B cell (primary cell): ENCODE measurements around the gene CCDC136. TPM values are rescaled to one million over a fixed set of nuclear protein-coding genes. Genes with fewer than 3 reads are reported as not detected.

Experiments used
- ATAC-seq: fragments of 200-7000 bp; cut with Tn5 transposase; one replicate; pipeline ENCODE4 v1.10.0; 2021; ENCODE audit warnings: low read depth, mild to moderate bottlenecking, moderate number of reproducible peaks, moderate library complexity
- CTCF ChIA-PET: fragments of 350-600 bp; sonication (Branson Sonifier 250); formaldehyde crosslinking; loops from one replicate; lab custom pipeline; 2021; ENCODE audit warnings: antibody characterized with exemption, inconsistent platforms; lab: Charles Lee
- POLR2A ChIA-PET: fragments of 350-600 bp; sonication (Branson Sonifier 250); formaldehyde crosslinking; loops from one replicate; lab custom pipeline; 2021; ENCODE audit warnings: antibody characterized with exemption; lab: Charles Lee
- DNase-seq: peaks from one replicate; pipeline ENCODE4 v3.0.0; 2013
- H2AFZ ChIP-seq: 2 replicates; pipeline ENCODE4 v1.6.1; 2012; ENCODE audit warnings: mild to moderate bottlenecking, low read depth, low read length; ENCODE audit not compliant: insufficient read depth, poor library complexity, severe bottlenecking
- H3K27ac ChIP-seq, 2 donors: 1 replicate in 1 of 2; 2 replicates in 1 of 2; pipeline ENCODE4 v1.5.1; 2012 to 2013; ENCODE audit warnings: low read length in 2 of 2, mild to moderate bottlenecking in 2 of 2, moderate library complexity in 1 of 2
- H3K27me3 ChIP-seq, 4 experiments: fragments of 200-600 bp in 1 of 4; sonication (generic) in 1 of 4; replicated peaks in 1 of 4; 1 replicate in 2 of 4; 2 replicates in 2 of 4; pipeline versions ENCODE4 v1.6.1 to v1.7.0; 2013 to 2016; ENCODE audit warnings: low read length in 3 of 4, mild to moderate bottlenecking in 2 of 4, mixed read lengths in 1 of 4, moderate library complexity in 1 of 4; ENCODE audit not compliant: insufficient read depth in 4 of 4, control insufficient read depth in 3 of 4; ENCODE audit errors: control extremely low read depth in 1 of 4
- H3K36me3 ChIP-seq, 2 experiments: replicated peaks in 1 of 2; 1 replicate in 1 of 2; 2 replicates in 1 of 2; pipeline versions ENCODE4 v1.6.1 to v1.7.1; 2013; ENCODE audit warnings: low read length in 1 of 2; ENCODE audit not compliant: insufficient read depth in 2 of 2, control insufficient read depth in 1 of 2; ENCODE audit errors: control extremely low read depth in 1 of 2, extremely low read depth in 1 of 2
- H3K4me1 ChIP-seq, 2 donors: fragments of 200-600 bp in 1 of 2; sonication (generic) in 1 of 2; 1 replicate in 1 of 2; 2 replicates in 1 of 2; pipeline versions ENCODE4 v1.5.1 to v1.6.1; 2013 to 2017; ENCODE audit warnings: low read length in 2 of 2; ENCODE audit not compliant: control insufficient read depth in 2 of 2, insufficient read depth in 2 of 2
- H3K4me2 ChIP-seq: replicated peaks from 2 replicates; pipeline ENCODE3; 2012; ENCODE audit warnings: mild to moderate bottlenecking, low read depth, low read length; ENCODE audit not compliant: poor library complexity, severe bottlenecking
- H3K4me3 ChIP-seq, 5 experiments: fragments of 200-600 bp in 1 of 5; sonication (generic) in 1 of 5; 1 replicate in 3 of 5; 2 replicates in 2 of 5; pipeline versions ENCODE4 v1.5.1 to v1.7.0; 2011 to 2016; ENCODE audit warnings: low read length in 4 of 5, mild to moderate bottlenecking in 4 of 5, low read depth in 2 of 5, control low read depth in 1 of 5, moderate library complexity in 1 of 5; ENCODE audit not compliant: insufficient read depth in 1 of 5; ENCODE audit errors: control extremely low read depth in 1 of 5, extremely low read depth in 1 of 5
- H3K79me2 ChIP-seq: fragments of 200-600 bp; sonication (generic); one replicate; pipeline ENCODE4 v1.6.0; 2016; ENCODE audit warnings: low read length; ENCODE audit not compliant: control insufficient read depth, insufficient read depth
- H3K9ac ChIP-seq: fragments of 200-600 bp; sonication (generic); 2 replicates; pipeline ENCODE4 v1.6.1; 2017; ENCODE audit warnings: mild to moderate bottlenecking, low read length, moderate library complexity
- H3K9me3 ChIP-seq, 3 donors: one replicate each; pipeline versions ENCODE4 v1.6.1 to v1.7.1; 2013; ENCODE audit warnings: low read length in 2 of 3; ENCODE audit not compliant: control insufficient read depth in 2 of 3, insufficient read depth in 1 of 3; ENCODE audit errors: control extremely low read depth in 1 of 3
- H4K20me1 ChIP-seq: 2 replicates; pipeline ENCODE4 v1.6.0; 2012; ENCODE audit warnings: mild to moderate bottlenecking, low read length; ENCODE audit not compliant: insufficient read depth, control insufficient read depth, poor library complexity, severe bottlenecking
- H3K27ac Mint-ChIP-seq: one replicate; pipeline ENCODE4 v1.8.0; 2021; ENCODE audit warnings: mixed read lengths
- H3K27me3 Mint-ChIP-seq: one replicate; pipeline ENCODE4 v1.8.0; 2021; ENCODE audit warnings: mixed read lengths
- H3K4me1 Mint-ChIP-seq: one replicate; pipeline ENCODE4 v1.8.0; 2021; ENCODE audit warnings: mixed read lengths
- H3K4me3 Mint-ChIP-seq: one replicate; pipeline ENCODE4 v1.8.0; 2021; ENCODE audit warnings: mixed read lengths
- H3K9me3 Mint-ChIP-seq: one replicate; pipeline ENCODE4 v1.8.0; 2022; ENCODE audit warnings: mixed read lengths; ENCODE audit not compliant: insufficient read depth
- EZH2 ChIP-seq: IDR thresholded peaks from 2 replicates; pipeline ENCODE4 v1.6.1; 2012; ENCODE audit warnings: borderline replicate concordance, low read depth, mild to moderate bottlenecking, moderate library complexity, low read length; ENCODE audit not compliant: insufficient read depth, poor library complexity, severe bottlenecking
- WGBS: methylation state at CpG from one replicate; pipeline ENCODE4 v1.1.5; 2013; ENCODE audit warnings: missing lambda C conversion rate; ENCODE audit not compliant: insufficient coverage; 5-methylcytosine and 5-hydroxymethylcytosine counted together
- intact Hi-C: fragments of 100-400 bp; cut with micrococcal nuclease; formaldehyde crosslinking; loops from one replicate; pipeline ENCODE4 v1.10.0; 2022
- polyA plus RNA-seq: library from polyadenylated mRNA; depleted of rRNA; stranded (reverse); fragments of >200 nt; gene quantifications from 2 replicates; pipeline ENCODE4 v1.2.3, GENCODE V29; 2012
- total RNA-seq, 2 donors: library from RNA; stranded (reverse); fragments of 120-200 nt in 1 of 2; gene quantifications; 1 replicate in 1 of 2; 2 replicates in 1 of 2; pipeline versions ENCODE4 v1.2.3 to v1.2.4, GENCODE V29; 2013 to 2022
- TF ChIP-seq, protein P1 (sequence below): fragments of 200-600 bp; IDR thresholded peaks from one replicate; pipeline ENCODE4 v1.8.0; 2022; ENCODE audit warnings: antibody characterized with exemption, mild to moderate bottlenecking

Gene CCDC136
- total and polyA plus RNA-seq, 2 donors (not counting 1 experiment from before 2014, with no cell fraction given), result 2.2 to 13.9 TPM

DNA sequence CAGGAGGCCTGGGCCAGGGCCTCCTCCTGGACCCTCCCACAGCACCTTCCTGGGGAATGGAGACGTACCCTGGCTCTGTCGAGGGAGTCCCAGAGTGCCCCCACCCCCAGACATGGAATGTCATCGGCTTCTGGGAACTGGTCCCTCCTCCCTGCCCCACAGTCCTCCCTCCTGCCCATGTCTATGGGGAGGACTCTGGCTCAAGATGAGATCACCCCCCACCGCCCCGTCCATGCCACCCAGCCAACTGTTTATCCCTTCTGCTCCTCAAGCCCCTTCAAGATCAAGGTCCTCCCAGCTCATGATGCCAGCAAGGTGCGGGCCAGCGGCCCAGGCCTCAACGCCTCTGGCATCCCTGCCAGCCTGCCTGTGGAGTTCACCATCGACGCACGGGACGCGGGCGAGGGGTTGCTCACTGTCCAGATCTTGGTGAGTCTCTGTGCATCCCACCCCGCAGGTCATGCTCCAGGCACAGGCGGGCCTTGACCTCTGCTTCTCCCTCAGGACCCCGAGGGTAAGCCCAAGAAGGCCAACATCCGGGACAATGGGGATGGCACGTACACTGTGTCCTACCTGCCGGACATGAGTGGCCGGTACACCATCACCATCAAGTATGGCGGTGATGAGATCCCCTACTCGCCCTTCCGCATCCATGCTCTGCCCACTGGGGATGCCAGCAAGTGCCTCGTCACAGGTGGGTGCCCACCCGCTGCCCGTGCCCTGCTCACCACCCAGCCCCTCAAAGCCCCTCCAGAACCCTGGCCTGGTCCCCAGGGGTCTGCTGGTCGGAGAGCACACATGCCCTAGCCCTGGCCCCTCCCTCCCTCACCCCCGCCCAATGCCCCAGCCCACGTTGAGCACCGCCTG, 56.8 kb downstream of the CCDC136 start:
- CTCF ChIA-PET, result no interaction called here
- Mint-ChIP-seq H3K4me3 (no peak overlapping the region), H3K27me3 (no peaks in the 10 kb centered on the region), H3K4me1 (no peaks in the 10 kb centered on the region), H3K9me3 (no peaks in the 10 kb centered on the region), H3K27ac (no peak overlapping the region)
- no peak for TF ChIP-seq EZH2
- Histone ChIP-seq H3K4me3 (no peak overlapping the region), H3K27ac (no peak overlapping the region), H3K9me3 (no peaks in the 10 kb centered on the region), H3K4me2 (no peak overlapping the region), H3K9ac (no peak overlapping the region), H3K27me3 (no peaks in the 10 kb centered on the region), H3K4me1 (no peaks in the 10 kb centered on the region), H2AFZ (no peak overlapping the region), H4K20me1 (no peaks in the 10 kb centered on the region), H3K36me3 (no peaks in the 10 kb centered on the region), H3K79me2 (no peaks in the 10 kb centered on the region)
- ATAC-seq (no peak), DNase-seq (no peak)
- 95% methylated on average over 27 of the region's 31 CpGs for WGBS
- POLR2A ChIA-PET, result no interaction called here
- intact Hi-C loops, result no loop called here

DNA sequence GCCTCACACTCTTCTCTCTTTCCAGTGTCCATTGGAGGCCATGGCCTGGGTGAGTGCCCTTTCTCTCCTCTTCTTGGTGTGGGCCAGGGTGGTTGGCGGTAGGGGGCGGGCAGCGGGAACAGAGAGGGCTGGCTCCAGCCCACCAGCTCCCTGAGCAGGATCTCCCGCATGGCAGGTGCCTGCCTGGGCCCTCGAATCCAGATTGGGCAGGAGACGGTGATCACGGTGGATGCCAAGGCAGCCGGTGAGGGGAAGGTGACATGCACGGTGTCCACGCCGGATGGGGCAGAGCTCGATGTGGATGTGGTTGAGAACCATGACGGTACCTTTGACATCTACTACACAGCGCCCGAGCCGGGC, 57.4 kb downstream of the CCDC136 start:
- Histone ChIP-seq H3K9me3 (no peaks in the 10 kb centered on the region), H3K4me2 (no peak overlapping the region), H3K9ac (no peak overlapping the region), H3K27ac (no peak overlapping the region), H3K4me3 (no peak overlapping the region), H2AFZ (no peak overlapping the region), H3K27me3 (no peaks in the 10 kb centered on the region), H3K36me3 (no peaks in the 10 kb centered on the region), H4K20me1 (no peaks in the 10 kb centered on the region), H3K4me1 (no peaks in the 10 kb centered on the region), H3K79me2 (no peaks in the 10 kb centered on the region)
- no peak for DNase-seq
- ChIA-PET POLR2A (no interaction called here), CTCF (no interaction called here)
- Mint-ChIP-seq H3K4me3 (no peak overlapping the region), H3K27me3 (no peaks in the 10 kb centered on the region), H3K4me1 (no peaks in the 10 kb centered on the region), H3K27ac (no peak overlapping the region), H3K9me3 (no peaks in the 10 kb centered on the region)
- ATAC-seq, result no peak
- WGBS, result 96% methylated on average over 11 of the region's 16 CpGs
- intact Hi-C loops, result no loop called here
- TF ChIP-seq, protein P1, sequence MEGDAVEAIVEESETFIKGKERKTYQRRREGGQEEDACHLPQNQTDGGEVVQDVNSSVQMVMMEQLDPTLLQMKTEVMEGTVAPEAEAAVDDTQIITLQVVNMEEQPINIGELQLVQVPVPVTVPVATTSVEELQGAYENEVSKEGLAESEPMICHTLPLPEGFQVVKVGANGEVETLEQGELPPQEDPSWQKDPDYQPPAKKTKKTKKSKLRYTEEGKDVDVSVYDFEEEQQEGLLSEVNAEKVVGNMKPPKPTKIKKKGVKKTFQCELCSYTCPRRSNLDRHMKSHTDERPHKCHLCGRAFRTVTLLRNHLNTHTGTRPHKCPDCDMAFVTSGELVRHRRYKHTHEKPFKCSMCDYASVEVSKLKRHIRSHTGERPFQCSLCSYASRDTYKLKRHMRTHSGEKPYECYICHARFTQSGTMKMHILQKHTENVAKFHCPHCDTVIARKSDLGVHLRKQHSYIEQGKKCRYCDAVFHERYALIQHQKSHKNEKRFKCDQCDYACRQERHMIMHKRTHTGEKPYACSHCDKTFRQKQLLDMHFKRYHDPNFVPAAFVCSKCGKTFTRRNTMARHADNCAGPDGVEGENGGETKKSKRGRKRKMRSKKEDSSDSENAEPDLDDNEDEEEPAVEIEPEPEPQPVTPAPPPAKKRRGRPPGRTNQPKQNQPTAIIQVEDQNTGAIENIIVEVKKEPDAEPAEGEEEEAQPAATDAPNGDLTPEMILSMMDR, result no peak
- no peak for TF ChIP-seq EZH2
